NCI-H526 (cell line): Measurements from ENCODE around the gene GNAL.

Source experiments
- DNase-seq, 2 experiments: peaks; one replicate each; lab custom pipeline; 2025; lab: John Stamatoyannopoulos, UW

GNAL gene

GRCh38 chr18:11726556-11726955, 37.5 kb downstream of the GNAL start:
- no peak for DNase-seq

- DNase-seq: peak; percentile 10 to 20
Observed at GRCh38 chr18:11728249-11728648, 39.2 kb downstream of the GNAL start.

GRCh38 chr18:11729556-11729955, 40.5 kb downstream of the GNAL start:
- DNase-seq: no peak

GRCh38 chr18:11733031-11733430, 44.0 kb downstream of the GNAL start:
- DNase-seq: peak; percentile 22 to 67

GRCh38 chr18:11736656-11737055, 47.6 kb downstream of the GNAL start:
- no peak for DNase-seq

GRCh38 chr18:11739893-11740292, 50.8 kb downstream of the GNAL start:
- no peak for DNase-seq

- no peak for DNase-seq
Observed at GRCh38 chr18:11740461-11740860, 51.4 kb downstream of the GNAL start.

- peak in 1 of 2 experiments; percentile 29 for DNase-seq
Observed at GRCh38 chr18:11741505-11742145, 52.6 kb downstream of the GNAL start.

GRCh38 chr18:11745521-11745920, 56.5 kb downstream of the GNAL start:
- no peak for DNase-seq

- DNase-seq: no peak
Observed at GRCh38 chr18:11747286-11747685, 58.2 kb downstream of the GNAL start.

GRCh38 chr18:11747731-11748130, 58.7 kb downstream of the GNAL start:
- DNase-seq: peak; percentile 17 to 55

GRCh38 chr18:11749305-11749704, 60.2 kb downstream of the GNAL start:
- no peak for DNase-seq

- DNase-seq: no peak
Observed at GRCh38 chr18:11750171-11750570, 61.1 kb downstream of the GNAL start.

- no peak for DNase-seq
Observed at GRCh38 chr18:11750581-11751310, 61.7 kb downstream of the GNAL start.

GRCh38 chr18:11751341-11752115, 62.5 kb downstream of the GNAL start:
- DNase-seq: peak in 1 of 2 experiments; percentile 28

- DNase-seq: peak in 1 of 2 experiments; percentile 36
Observed at GRCh38 chr18:11752116-11752911, 63.2 kb downstream of the GNAL start.

GRCh38 chr18:11754979-11755378, 65.9 kb downstream of the GNAL start:
- DNase-seq: no peak

GRCh38 chr18:11757084-11757590, 68.1 kb downstream of the GNAL start:
- DNase-seq: no peak

GRCh38 chr18:11759456-11759855, 70.4 kb downstream of the GNAL start:
- no peak for DNase-seq

- DNase-seq: no peak
Observed at GRCh38 chr18:11760498-11761167, 71.6 kb downstream of the GNAL start.

- no peak for DNase-seq
Observed at GRCh38 chr18:11761553-11761952, 72.5 kb downstream of the GNAL start.
